ENCODE results near the gene IL36G.
"Not testable (repeated sequence)": the region's sequence is repeated elsewhere in the genome, so short reads cannot be mapped to it uniquely, and the experiment has no call there.

IL36G gene

GRCh38 chr2:112977559-112978056 is at the start of gene IL36G:
IL36G (plus strand) TSS chr2:112978006; CDS start chr2:112978639, 633 bp downstream.
- no peak for DNase-seq (ENCODE audit: extremely low spot score)
- ChIA-PET POLR2A (no interaction called here), CTCF (interaction anchor here (0.7 to 1.5 kb wide), 7 partner anchors 9 to 92 kb away, joined by 3 to 9 read pairs (median 4); no protein-coding TSS in a partner anchor)
- no peak for TF ChIP-seq CTCF (IDR thresholded peaks at IDR 0.05; ENCODE audit: control extremely low read depth, extremely low read depth, low read depth, missing control alignments)

- ChIA-PET CTCF (interaction anchor here (1.5 to 3.9 kb wide), 2 partner anchors 8 to 184 kb away, joined by 3 to 44 read pairs; no protein-coding TSS in a partner anchor), POLR2A (no interaction called here)
- DNase-seq (ENCODE audit: extremely low spot score) = no peak
- TF ChIP-seq CTCF (IDR thresholded peaks at IDR 0.05; ENCODE audit: control extremely low read depth, extremely low read depth, low read depth, missing control alignments) = no peak
Measured at GRCh38 chr2:112933261-112933660, 44.5 kb upstream of the IL36G start.

- DNase-seq (ENCODE audit: extremely low spot score); POLR2A ChIA-PET: not testable (repeated sequence)
- CTCF ChIA-PET = interaction anchor here (3.9 kb wide), 1 partner anchor 7 kb away, joined by 44 read pairs; no protein-coding TSS in a partner anchor
Measured at GRCh38 chr2:112934117-112934516, 43.7 kb upstream of the IL36G start.

- ChIA-PET POLR2A (no interaction called here), CTCF (no interaction called here)
- no peak for DNase-seq (ENCODE audit: extremely low spot score)
- no peak for TF ChIP-seq CTCF (IDR thresholded peaks at IDR 0.05; ENCODE audit: control extremely low read depth, extremely low read depth, low read depth, missing control alignments)
Measured at GRCh38 chr2:112936927-112937232, 40.9 kb upstream of the IL36G start.

GRCh38 chr2:112938904-112939303 is 38.9 kb upstream of the IL36G start:
- CTCF ChIA-PET = no interaction called here
- no peak for TF ChIP-seq CTCF (IDR thresholded peaks at IDR 0.05; ENCODE audit: control extremely low read depth, extremely low read depth, low read depth, missing control alignments)
- no peak for DNase-seq (ENCODE audit: extremely low spot score)
- POLR2A ChIA-PET = no interaction called here

GRCh38 chr2:112939425-112939824 is 38.4 kb upstream of the IL36G start:
- no peak for TF ChIP-seq CTCF (IDR thresholded peaks at IDR 0.05; ENCODE audit: control extremely low read depth, extremely low read depth, low read depth, missing control alignments)
- DNase-seq (ENCODE audit: extremely low spot score) = no peak
- ChIA-PET CTCF (interaction anchor here (1.1 to 4.7 kb wide), 8 partner anchors 7 to 212 kb away, joined by 3 to 162 read pairs (median 42); no protein-coding TSS in a partner anchor), POLR2A (no interaction called here)

GRCh38 chr2:112940859-112941625 is 36.8 kb upstream of the IL36G start:
- TF ChIP-seq CTCF (IDR thresholded peaks at IDR 0.05; ENCODE audit: control extremely low read depth, extremely low read depth, low read depth, missing control alignments) = no peak
- POLR2A ChIA-PET = no interaction called here
- CTCF ChIA-PET = interaction anchor here (0.6 to 4.7 kb wide), 64 partner anchors 9 to 481 kb away, joined by 3 to 162 read pairs (median 5); partner anchors contain the start of genes IL1F10, IL36G, IL37 and PSD4
- DNase-seq (ENCODE audit: extremely low spot score) = no peak
